ENCODE results near the gene NRARP.

- TF ChIP-seq CTCF (IDR thresholded peaks at IDR 0.05) (no peak), EZH2 (IDR thresholded peaks at IDR 0.05) (no peak)
These were observed 35.3 kb downstream of the NRARP start for GRCh38 chr9:137266585-137267453.

Data from neural progenitor cell (in vitro differentiated cells).